SH-SY5Y (cell line): ENCODE data around the gene L1TD1.

Experiments used
- GATA2 ChIP-seq: IDR thresholded peaks from 2 replicates; pipeline ENCODE4 v1.6.1; 2011; ENCODE audit warnings: mild to moderate bottlenecking, low read depth, low read length
- GATA3 ChIP-seq: IDR thresholded peaks from 2 replicates; pipeline ENCODE4 v1.6.1; 2011; ENCODE audit warnings: low read depth, mild to moderate bottlenecking, low read length, moderate library complexity

GRCh38 chr1:62212411-62212810, 17.8 kb downstream of the L1TD1 start:
- TF ChIP-seq GATA2 (no peak), GATA3 (no peak)
